HG03196 (cell line): ENCODE data around the gene PGBD2.
"Not testable (repeated sequence)": the region's sequence is repeated elsewhere in the genome, so short reads cannot be mapped to it uniquely, and the experiment has no call there.

Source experiments
- ATAC-seq: cut with Tn5 transposase; IDR thresholded peaks from one replicate; pipeline ENCODE4 v1.9.1; 2021; ENCODE audit not compliant: unreplicated experiment

PGBD2 gene

GRCh38 chr1:248886237-248886895 lies 19.7 kb upstream of the PGBD2 start:
- ATAC-seq = no peak

DNA sequence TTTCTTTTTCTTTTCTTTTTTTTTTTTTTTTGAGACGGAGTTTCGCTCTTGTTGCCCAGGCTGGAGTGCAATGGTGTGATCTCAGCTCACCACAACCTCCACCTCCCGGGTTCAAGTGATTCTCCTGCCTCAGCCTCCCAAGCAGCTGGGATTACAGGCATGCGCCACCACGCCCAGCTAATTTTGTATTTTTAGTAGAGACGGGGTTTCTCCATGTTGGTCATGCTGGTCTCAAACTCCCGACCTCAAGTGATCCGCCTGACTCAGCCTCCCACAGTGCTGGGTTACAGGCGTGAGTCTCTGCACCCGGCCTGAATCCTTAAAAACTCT lies 16.2 kb upstream of the PGBD2 start:
- ATAC-seq = not testable (repeated sequence)

DNA sequence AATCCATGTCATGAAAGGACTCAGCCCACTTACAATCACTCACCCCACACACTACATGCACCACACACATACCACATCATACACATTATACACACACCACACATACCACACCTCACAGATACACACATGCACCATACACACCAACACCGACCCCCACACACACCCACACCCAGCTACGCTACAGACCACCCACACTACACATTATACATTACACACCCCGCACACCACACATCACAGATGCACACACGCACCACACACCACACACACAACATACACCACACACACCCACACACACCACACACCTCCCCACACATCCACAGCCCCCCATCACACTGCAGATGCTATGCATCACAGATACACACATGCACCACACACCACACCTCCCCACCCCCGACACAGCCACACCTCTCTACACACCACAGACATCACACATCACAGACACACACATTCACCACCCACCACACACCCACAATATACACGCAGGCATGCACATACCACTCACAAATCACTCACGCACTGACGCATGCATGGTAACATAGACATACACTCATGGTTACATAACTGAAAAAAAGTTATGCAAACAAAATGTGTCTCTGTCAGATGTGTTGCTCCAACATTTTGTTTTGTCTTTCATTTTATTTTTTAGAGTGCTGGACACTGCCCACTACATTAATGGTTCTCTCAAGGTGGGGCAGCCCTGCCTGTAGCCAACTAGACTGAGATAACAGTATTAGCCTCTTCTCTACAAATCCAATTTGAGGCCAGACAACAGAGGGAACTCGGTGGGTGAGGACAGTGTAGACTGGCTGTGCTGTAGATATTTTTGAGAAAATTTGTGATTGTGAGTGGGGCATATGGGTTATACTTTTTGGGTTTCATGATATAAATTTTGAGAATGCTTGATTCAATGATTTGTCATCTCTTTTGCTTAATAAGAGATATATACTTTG lies 15.2 kb upstream of the PGBD2 start:
- ATAC-seq = no peak

GRCh38 chr1:248891758-248892157 lies 14.3 kb upstream of the PGBD2 start:
- ATAC-seq = no peak

- no peak for ATAC-seq
Measured at GRCh38 chr1:248892590-248892989, 13.4 kb upstream of the PGBD2 start.

DNA sequence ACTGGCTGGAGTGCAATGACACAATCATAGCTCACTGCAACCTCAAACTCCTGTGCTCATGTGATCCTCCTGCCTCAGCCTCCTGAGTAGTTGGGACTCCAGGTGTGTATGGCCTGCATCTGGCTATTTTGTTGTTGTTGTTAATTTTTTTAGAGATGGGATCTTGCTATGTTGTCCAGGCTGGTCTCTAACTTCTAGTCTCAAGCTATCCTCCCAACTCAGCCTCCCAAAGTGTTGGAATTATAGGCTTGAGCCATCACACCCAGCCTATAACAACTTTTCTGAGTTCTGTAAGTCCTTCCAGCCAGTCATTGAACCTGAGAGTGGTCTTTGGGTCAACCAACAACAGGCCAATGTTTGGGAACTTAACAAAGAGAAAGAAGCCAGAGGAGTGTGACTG lies 11.2 kb upstream of the PGBD2 start:
- ATAC-seq = no peak

DNA sequence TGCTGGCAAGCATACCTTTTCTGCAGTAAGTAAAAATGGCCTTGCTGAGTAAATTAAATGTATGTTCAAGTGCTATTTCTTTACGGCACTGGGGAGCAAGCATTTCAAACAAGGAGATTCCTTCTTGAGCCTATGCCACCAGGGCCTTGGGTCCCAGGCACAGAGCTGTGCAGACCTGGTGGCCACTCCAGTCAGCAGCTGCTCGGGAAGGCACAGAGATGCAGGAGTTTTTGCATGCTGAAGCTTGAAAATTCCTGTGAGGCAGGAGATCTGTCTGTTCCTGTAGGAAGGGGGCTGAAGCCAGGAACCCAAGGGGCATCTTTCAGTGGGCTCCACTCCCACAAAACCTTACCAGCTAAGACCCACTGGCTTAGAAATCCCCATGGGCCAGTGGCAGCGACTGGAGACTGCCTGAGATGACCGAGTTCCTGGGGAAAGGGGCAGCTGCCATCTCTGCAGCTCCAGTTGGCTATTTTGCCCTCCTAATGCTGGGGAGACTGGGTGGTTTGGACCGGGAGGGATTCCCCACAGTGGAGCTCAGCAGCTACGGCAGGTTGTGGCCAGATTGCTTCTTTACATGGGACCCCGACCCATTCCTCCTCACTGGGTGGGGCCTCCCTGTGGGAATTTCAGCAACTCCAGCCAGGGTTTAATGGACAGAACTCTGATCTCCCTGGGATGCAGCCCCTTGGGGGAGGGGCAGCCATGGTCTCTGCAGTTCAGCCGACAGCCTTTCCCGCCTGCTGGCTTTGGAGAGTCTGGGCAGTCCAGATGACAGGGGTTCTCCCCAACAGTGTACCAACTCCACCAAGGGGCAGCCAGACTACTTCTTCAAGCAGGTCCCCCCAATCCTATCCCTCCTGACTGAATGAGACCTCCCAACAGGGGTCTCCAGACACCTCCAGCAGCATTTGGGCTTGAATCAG lies 8.4 kb upstream of the PGBD2 start:
- ATAC-seq = no peak

- no peak for ATAC-seq
Measured at GRCh38 chr1:248900637-248901036, 5.4 kb upstream of the PGBD2 start.

- no peak for ATAC-seq
Measured at GRCh38 chr1:248901578-248901977, 4.5 kb upstream of the PGBD2 start.

GRCh38 chr1:248904437-248905216 lies 1.4 kb upstream of the PGBD2 start:
- no peak for ATAC-seq

DNA sequence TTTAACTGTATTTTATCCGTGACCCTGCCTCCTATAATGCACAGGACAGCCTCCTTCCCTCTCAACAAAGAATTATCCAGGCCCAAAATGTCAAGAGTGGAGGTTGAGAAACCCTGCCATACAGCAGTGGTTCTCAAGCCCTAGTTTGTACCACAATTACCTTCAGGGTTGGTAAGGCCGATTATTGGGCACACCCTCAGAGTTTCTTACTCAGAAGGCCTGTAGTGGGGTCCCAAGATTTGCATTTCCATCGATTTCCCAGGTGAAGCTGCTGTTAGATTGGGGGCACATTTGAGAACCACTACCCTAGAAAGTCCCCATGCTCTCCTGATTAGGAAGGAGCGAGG lies 400 bp upstream of the PGBD2 start:
- no peak for ATAC-seq

- ATAC-seq = peak; percentile 14
Measured at GRCh38 chr1:248906753-248907661, 972 bp downstream of the PGBD2 start.

- no peak for ATAC-seq
Measured at GRCh38 chr1:248910761-248911160, 4.7 kb downstream of the PGBD2 start.

DNA sequence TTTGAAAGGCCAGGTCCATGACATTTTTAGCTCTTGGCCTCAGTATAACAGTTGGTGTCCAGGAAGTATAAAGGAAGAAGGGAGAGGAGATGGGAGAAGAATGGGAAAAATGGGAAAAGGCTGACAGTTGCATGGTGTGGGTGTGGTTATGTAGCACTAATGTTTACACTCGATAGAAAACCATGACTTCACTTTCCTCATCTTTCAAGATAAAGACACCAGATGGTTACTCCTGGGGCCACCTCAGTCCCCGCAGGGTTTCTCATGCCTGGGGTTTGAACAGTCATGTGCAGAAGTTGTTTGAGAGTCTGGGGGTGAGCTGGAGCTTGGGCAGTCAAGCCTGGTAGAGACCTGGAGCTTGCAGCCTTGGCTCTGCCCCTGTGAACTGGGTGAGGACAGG lies 7.9 kb downstream of the PGBD2 start:
- no peak for ATAC-seq

GRCh38 chr1:248914796-248915381 lies 8.9 kb downstream of the PGBD2 start:
- no peak for ATAC-seq

DNA sequence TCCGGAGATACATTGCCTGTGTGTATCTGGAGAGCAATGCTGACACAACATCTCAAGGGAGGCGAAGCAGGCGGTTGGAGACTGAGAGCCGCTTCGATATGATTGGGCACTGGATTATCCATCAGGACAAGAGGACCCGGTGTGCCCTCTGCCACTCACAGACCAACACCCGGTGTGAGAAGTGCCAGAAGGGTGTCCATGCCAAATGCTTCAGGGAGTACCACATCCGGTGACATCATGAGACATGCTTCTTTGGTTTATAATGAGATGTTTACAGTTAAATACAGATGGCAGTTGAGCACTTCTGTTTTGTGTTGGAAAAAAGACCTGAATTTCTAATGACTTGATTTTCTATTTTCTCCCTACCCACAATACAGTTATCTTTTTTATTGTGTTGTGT lies 12.1 kb downstream of the PGBD2 start:
- no peak for ATAC-seq

DNA sequence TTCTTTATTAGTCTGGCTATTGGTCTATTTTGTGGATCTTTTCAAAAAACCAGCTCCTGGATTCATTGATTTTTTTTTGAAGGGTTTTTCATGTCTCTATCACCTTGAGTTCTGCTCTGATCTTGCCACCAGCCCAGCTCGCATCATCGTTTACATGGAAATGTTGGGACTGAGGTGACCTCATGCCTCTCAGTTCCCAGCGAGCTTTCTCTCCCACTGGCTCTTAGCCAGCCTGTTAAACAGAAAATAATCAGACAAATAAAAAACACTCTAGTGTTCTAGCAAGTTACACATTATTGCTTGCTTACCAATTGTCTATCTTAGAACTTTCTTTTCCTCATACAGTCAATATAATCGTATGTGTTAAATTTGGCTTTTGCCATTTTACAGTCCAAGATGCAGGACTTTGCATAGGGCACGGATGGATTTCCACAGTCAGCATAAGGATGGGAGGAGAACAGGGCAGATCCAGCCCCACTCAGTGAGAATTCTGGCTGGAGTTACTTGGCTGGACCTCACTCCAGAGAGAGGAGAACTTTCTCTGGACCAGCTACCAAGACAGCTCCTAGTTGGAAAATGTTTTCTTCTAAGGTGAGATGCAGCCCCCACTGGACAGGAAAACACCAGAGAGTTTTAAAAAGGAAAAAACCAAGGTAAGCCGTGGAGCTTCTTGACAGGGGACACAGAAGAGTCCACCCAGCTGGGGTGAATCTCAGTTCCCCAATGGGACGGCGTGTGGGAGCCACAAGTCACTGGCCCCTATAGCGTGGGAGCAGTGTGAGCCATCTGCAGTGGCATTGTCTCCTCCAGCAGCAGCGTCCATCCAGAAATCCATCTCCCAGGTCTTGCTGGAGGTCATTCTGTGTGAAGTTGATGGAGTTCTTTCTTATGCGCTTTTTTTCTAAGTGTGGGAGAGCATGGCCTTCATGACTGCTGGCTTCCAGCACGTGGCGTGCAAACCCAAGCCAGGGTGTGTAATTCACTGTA lies 17.6 kb downstream of the PGBD2 start:
- ATAC-seq = no peak
